ENCODE results near the gene VAC14. TPM values are rescaled to one million over a fixed set of nuclear protein-coding genes. Genes with fewer than 3 reads are reported as not detected.

The VAC14 gene
- total and polyA plus RNA-seq, 2 experiments from 2014 or later = 42.3 to 77.7 TPM

DNA sequence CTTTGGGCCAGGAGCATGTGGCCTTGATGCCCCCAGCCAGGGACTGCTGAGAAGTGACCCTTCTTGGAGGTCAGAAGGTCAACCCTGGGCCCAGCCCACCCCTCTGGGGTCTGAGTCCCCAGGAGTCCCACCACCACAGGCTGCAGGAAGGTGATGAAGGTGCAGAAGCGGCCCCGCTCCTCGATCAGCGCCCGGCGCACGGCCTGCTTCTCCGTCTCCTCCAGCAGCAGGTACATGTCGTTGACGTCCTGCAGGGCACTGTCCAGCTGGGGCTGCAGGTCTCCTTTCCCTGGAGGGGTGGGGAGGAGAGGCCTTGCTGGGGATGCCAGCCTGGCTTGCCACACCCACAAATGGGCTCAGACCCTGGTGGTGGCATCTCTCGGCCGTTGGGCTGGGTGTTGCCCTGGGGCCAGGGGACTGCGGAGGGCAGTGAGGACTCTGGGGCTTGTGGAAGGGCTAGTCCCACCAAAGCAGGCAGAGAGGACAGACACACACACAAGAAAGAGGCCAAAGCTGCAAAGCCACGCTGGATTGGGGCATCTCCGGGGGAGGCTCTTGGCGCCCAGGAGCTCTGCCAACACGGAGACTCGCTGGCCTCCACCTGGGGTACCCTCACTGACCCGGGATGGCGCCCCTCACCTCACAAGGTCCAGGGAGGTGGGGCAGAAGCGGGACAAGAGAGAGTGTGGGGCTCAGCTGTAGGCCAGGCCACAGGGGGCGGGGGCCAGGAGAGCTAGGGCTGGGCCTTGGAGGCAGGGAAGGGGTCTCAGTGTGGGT is 122.6 kb downstream of the VAC14 start:
- H4K20me1 ChIP-seq (replicated peaks; ENCODE audit: insufficient read depth) = no peaks in the 10 kb centered on the region; the same call in 1 of the 2 replicates
- no peaks in the 10 kb centered on the region for H3K27me3 ChIP-seq (ENCODE audit: insufficient read depth)
- peaks cover 5% of the 10 kb centered on the region; the same call in 1 of the 2 replicates for H3F3A ChIP-seq (replicated peaks; ENCODE audit: low read depth)
- no peaks in the 10 kb centered on the region for H3K79me2 ChIP-seq (replicated peaks; ENCODE audit: insufficient read depth)
- peaks cover 7% of the 10 kb centered on the region for H3K4me1 ChIP-seq (ENCODE audit: insufficient read depth)
- no peak overlapping the region; the same call in 2 of the 3 replicates for H3K4me3 Mint-ChIP-seq
- ATAC-seq (no peak), DNase-seq (ENCODE audit: low spot score) (no peak)
- no peak overlapping the region for H3K27ac ChIP-seq (ENCODE audit: low read depth)
- TF ChIP-seq POLR2AphosphoS5 (IDR thresholded peaks at IDR 0.05; ENCODE audit: low read depth) (no peak), ZNF114 (CRISPR knock-in tag; IDR thresholded peaks at IDR 0.05) (no peak), JUNB (IDR thresholded peaks at IDR 0.05; ENCODE audit: unreplicated experiment) (no peak), EZH2phosphoT487 (IDR thresholded peaks at IDR 0.05; ENCODE audit: unreplicated experiment) (no peak), STAT1 (IDR thresholded peaks at IDR 0.05; ENCODE audit: unreplicated experiment) (no peak), CREB1 (CRISPR knock-in tag; IDR thresholded peaks at IDR 0.05; ENCODE audit: low read depth) (no peak), ZNF331 (CRISPR knock-in tag; IDR thresholded peaks at IDR 0.05; ENCODE audit: low read depth) (no peak), EZH2 (IDR thresholded peaks at IDR 0.05; ENCODE audit: low read depth, unreplicated experiment) (no peak), NANOG (IDR thresholded peaks at IDR 0.05; ENCODE audit: borderline replicate concordance) (no peak)
- TF ChIP-seq, protein P1, sequence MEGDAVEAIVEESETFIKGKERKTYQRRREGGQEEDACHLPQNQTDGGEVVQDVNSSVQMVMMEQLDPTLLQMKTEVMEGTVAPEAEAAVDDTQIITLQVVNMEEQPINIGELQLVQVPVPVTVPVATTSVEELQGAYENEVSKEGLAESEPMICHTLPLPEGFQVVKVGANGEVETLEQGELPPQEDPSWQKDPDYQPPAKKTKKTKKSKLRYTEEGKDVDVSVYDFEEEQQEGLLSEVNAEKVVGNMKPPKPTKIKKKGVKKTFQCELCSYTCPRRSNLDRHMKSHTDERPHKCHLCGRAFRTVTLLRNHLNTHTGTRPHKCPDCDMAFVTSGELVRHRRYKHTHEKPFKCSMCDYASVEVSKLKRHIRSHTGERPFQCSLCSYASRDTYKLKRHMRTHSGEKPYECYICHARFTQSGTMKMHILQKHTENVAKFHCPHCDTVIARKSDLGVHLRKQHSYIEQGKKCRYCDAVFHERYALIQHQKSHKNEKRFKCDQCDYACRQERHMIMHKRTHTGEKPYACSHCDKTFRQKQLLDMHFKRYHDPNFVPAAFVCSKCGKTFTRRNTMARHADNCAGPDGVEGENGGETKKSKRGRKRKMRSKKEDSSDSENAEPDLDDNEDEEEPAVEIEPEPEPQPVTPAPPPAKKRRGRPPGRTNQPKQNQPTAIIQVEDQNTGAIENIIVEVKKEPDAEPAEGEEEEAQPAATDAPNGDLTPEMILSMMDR (conservative IDR thresholded peaks at IDR 0.05; ENCODE audit: low read depth in 2 of 2) = no peak
- TF ChIP-seq, protein P2, sequence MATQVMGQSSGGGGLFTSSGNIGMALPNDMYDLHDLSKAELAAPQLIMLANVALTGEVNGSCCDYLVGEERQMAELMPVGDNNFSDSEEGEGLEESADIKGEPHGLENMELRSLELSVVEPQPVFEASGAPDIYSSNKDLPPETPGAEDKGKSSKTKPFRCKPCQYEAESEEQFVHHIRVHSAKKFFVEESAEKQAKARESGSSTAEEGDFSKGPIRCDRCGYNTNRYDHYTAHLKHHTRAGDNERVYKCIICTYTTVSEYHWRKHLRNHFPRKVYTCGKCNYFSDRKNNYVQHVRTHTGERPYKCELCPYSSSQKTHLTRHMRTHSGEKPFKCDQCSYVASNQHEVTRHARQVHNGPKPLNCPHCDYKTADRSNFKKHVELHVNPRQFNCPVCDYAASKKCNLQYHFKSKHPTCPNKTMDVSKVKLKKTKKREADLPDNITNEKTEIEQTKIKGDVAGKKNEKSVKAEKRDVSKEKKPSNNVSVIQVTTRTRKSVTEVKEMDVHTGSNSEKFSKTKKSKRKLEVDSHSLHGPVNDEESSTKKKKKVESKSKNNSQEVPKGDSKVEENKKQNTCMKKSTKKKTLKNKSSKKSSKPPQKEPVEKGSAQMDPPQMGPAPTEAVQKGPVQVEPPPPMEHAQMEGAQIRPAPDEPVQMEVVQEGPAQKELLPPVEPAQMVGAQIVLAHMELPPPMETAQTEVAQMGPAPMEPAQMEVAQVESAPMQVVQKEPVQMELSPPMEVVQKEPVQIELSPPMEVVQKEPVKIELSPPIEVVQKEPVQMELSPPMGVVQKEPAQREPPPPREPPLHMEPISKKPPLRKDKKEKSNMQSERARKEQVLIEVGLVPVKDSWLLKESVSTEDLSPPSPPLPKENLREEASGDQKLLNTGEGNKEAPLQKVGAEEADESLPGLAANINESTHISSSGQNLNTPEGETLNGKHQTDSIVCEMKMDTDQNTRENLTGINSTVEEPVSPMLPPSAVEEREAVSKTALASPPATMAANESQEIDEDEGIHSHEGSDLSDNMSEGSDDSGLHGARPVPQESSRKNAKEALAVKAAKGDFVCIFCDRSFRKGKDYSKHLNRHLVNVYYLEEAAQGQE (IDR thresholded peaks at IDR 0.05; ENCODE audit: unreplicated experiment) = no peak
- TF ChIP-seq, protein P3, sequence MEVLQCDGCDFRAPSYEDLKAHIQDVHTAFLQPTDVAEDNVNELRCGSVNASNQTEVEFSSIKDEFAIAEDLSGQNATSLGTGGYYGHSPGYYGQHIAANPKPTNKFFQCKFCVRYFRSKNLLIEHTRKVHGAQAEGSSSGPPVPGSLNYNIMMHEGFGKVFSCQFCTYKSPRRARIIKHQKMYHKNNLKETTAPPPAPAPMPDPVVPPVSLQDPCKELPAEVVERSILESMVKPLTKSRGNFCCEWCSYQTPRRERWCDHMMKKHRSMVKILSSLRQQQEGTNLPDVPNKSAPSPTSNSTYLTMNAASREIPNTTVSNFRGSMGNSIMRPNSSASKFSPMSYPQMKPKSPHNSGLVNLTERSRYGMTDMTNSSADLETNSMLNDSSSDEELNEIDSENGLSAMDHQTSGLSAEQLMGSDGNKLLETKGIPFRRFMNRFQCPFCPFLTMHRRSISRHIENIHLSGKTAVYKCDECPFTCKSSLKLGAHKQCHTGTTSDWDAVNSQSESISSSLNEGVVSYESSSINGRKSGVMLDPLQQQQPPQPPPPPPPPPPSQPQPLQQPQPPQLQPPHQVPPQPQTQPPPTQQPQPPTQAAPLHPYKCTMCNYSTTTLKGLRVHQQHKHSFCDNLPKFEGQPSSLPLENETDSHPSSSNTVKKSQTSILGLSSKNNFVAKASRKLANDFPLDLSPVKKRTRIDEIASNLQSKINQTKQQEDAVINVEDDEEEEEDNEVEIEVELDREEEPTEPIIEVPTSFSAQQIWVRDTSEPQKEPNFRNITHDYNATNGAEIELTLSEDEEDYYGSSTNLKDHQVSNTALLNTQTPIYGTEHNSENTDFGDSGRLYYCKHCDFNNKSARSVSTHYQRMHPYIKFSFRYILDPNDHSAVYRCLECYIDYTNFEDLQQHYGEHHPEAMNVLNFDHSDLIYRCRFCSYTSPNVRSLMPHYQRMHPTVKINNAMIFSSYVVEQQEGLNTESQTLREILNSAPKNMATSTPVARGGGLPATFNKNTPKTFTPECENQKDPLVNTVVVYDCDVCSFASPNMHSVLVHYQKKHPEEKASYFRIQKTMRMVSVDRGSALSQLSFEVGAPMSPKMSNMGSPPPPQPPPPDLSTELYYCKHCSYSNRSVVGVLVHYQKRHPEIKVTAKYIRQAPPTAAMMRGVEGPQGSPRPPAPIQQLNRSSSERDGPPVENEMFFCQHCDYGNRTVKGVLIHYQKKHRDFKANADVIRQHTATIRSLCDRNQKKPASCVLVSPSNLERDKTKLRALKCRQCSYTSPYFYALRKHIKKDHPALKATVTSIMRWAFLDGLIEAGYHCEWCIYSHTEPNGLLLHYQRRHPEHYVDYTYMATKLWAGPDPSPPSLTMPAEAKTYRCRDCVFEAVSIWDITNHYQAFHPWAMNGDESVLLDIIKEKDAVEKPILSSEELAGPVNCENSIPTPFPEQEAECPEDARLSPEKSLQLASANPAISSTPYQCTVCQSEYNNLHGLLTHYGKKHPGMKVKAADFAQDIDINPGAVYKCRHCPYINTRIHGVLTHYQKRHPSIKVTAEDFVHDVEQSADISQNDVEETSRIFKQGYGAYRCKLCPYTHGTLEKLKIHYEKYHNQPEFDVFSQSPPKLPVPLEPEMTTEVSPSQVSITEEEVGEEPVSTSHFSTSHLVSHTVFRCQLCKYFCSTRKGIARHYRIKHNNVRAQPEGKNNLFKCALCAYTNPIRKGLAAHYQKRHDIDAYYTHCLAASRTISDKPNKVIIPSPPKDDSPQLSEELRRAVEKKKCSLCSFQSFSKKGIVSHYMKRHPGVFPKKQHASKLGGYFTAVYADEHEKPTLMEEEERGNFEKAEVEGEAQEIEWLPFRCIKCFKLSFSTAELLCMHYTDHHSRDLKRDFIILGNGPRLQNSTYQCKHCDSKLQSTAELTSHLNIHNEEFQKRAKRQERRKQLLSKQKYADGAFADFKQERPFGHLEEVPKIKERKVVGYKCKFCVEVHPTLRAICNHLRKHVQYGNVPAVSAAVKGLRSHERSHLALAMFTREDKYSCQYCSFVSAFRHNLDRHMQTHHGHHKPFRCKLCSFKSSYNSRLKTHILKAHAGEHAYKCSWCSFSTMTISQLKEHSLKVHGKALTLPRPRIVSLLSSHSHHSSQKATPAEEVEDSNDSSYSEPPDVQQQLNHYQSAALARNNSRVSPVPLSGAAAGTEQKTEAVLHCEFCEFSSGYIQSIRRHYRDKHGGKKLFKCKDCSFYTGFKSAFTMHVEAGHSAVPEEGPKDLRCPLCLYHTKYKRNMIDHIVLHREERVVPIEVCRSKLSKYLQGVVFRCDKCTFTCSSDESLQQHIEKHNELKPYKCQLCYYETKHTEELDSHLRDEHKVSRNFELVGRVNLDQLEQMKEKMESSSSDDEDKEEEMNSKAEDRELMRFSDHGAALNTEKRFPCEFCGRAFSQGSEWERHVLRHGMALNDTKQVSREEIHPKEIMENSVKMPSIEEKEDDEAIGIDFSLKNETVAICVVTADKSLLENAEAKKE (CRISPR knock-in tag; IDR thresholded peaks at IDR 0.05) = no peak
- TF ChIP-seq, protein P4, sequence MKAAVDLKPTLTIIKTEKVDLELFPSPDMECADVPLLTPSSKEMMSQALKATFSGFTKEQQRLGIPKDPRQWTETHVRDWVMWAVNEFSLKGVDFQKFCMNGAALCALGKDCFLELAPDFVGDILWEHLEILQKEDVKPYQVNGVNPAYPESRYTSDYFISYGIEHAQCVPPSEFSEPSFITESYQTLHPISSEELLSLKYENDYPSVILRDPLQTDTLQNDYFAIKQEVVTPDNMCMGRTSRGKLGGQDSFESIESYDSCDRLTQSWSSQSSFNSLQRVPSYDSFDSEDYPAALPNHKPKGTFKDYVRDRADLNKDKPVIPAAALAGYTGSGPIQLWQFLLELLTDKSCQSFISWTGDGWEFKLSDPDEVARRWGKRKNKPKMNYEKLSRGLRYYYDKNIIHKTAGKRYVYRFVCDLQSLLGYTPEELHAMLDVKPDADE (IDR thresholded peaks at IDR 0.05) = no peak
- peaks cover 12% of the 10 kb centered on the region; the same call in 2 of the 3 replicates for H3K36me3 Mint-ChIP-seq (ENCODE audit: low read depth)
- H3K4me2 ChIP-seq = no peak overlapping the region
- H3K4me3 ChIP-seq = no peak overlapping the region
- H3K27me3 Mint-ChIP-seq (ENCODE audit: insufficient read depth, low read depth, poor library complexity) = peaks cover 6% of the 10 kb centered on the region
- peaks cover 17% of the 10 kb centered on the region for H3K4me1 Mint-ChIP-seq
- no peaks in the 10 kb centered on the region for H3K9me2 ChIP-seq (ENCODE audit: insufficient read depth)
- H3K27ac Mint-ChIP-seq = no peak overlapping the region
- no peaks in the 10 kb centered on the region for H3K9me3 Mint-ChIP-seq
- no peak overlapping the region for H2AFZ ChIP-seq
- H3K36me3 ChIP-seq (ENCODE audit: insufficient read depth) = no peaks in the 10 kb centered on the region

Measured in GM23338 (cell line).